HEK293 (cell line): Measurements from ENCODE around the gene PTPRN2.

Experiments used
- CTCF ChIA-PET: fragments of 350-600 bp; formaldehyde crosslinking; extraction: SDS; loops from one replicate; lab custom pipeline; 2021; ENCODE audit warnings: antibody characterized with exemption; lab: Yijun Ruan, JAX
- POLR2A ChIA-PET: fragments of 300-600 bp; formaldehyde crosslinking; extraction: SDS; loops from one replicate; lab custom pipeline; 2020; ENCODE audit warnings: antibody characterized with exemption, inconsistent platforms; lab: Yijun Ruan, JAX
- H3K27ac ChIP-seq: fragments of 200-500 bp; sonication (Bioruptor generic); 2 replicates; pipeline ENCODE4 v1.5.1; 2014; ENCODE audit warnings: low read depth, low read length, control low read depth, inconsistent platforms; ENCODE audit errors: extremely low read depth
- H3K36me3 ChIP-seq, 2 experiments: fragments of 200-500 bp in 1 of 2; sonication (Bioruptor generic) in 1 of 2; 1 replicate in 1 of 2; 2 replicates in 1 of 2; pipeline ENCODE4 v1.5.1; 2014 to 2017; ENCODE audit warnings: inconsistent platforms in 2 of 2, low read length in 2 of 2; ENCODE audit not compliant: control insufficient read depth in 2 of 2, insufficient read depth in 1 of 2
- H3K4me1 ChIP-seq: fragments of 200-500 bp; sonication (Bioruptor generic); 2 replicates; pipeline ENCODE4 v1.5.1; 2014; ENCODE audit warnings: mild to moderate bottlenecking, low read length, inconsistent platforms; ENCODE audit not compliant: control insufficient read depth, insufficient read depth
- H3K4me3 ChIP-seq: 2 replicates; pipeline ENCODE4 v1.5.1; 2011; ENCODE audit warnings: low read depth, mild to moderate bottlenecking, control low read depth, low read length, moderate library complexity
- H3K9me3 ChIP-seq: fragments of 200-500 bp; sonication (Bioruptor generic); 2 replicates; pipeline ENCODE4 v1.5.1; 2014; ENCODE audit warnings: low read depth, low read length, inconsistent platforms; ENCODE audit not compliant: control insufficient read depth, insufficient read depth
- SCRT2 ChIP-seq: fragments of 450-650 bp; formaldehyde crosslinking; IDR thresholded peaks from 2 replicates; pipeline ENCODE4 v1.5.1; 2016; ENCODE audit warnings: missing biosample characterization, missing genetic modification characterization
- ZBTB20 ChIP-seq: fragments of 450-650 bp; formaldehyde crosslinking; IDR thresholded peaks from 2 replicates; pipeline ENCODE4 v1.5.1; 2016; ENCODE audit warnings: missing biosample characterization, missing genetic modification characterization
- ZFP41 ChIP-seq: fragments of 450-650 bp; formaldehyde crosslinking; IDR thresholded peaks from 2 replicates; pipeline ENCODE4 v1.5.1; 2016; ENCODE audit warnings: missing biosample characterization, missing genetic modification characterization, borderline replicate concordance
- ZNF146 ChIP-seq: fragments of 450-650 bp; formaldehyde crosslinking; IDR thresholded peaks from 2 replicates; pipeline ENCODE4 v1.5.1; 2016; ENCODE audit warnings: missing biosample characterization, missing genetic modification characterization
- ZNF184 ChIP-seq: fragments of 450-650 bp; IDR thresholded peaks from 2 replicates; pipeline ENCODE4 v1.5.1; 2018; ENCODE audit warnings: missing biosample characterization, mild to moderate bottlenecking, missing genetic modification characterization
- ZNF214 ChIP-seq: fragments of 450-650 bp; formaldehyde crosslinking; IDR thresholded peaks from 2 replicates; pipeline ENCODE4 v1.5.1; 2017; ENCODE audit warnings: missing biosample characterization, mild to moderate bottlenecking, missing genetic modification characterization, borderline replicate concordance
- ZNF521 ChIP-seq: fragments of 450-650 bp; formaldehyde crosslinking; IDR thresholded peaks from 2 replicates; pipeline ENCODE4 v1.5.1; 2017; ENCODE audit warnings: missing biosample characterization, mild to moderate bottlenecking, missing genetic modification characterization
- ZNF776 ChIP-seq: fragments of 450-650 bp; formaldehyde crosslinking; IDR thresholded peaks from 2 replicates; pipeline ENCODE4 v1.5.0; 2017; ENCODE audit warnings: missing biosample characterization, missing genetic modification characterization, borderline replicate concordance
- TF ChIP-seq, protein P1 (sequence below): fragments of 450-650 bp; formaldehyde crosslinking; IDR thresholded peaks from 2 replicates; pipeline ENCODE4 v1.5.1; 2016; ENCODE audit warnings: missing biosample characterization, missing genetic modification characterization
- TF ChIP-seq, protein P2 (sequence below): fragments of 450-650 bp; formaldehyde crosslinking; IDR thresholded peaks from 2 replicates; pipeline ENCODE4 v1.5.1; 2017; ENCODE audit warnings: missing biosample characterization, missing genetic modification characterization
- TF ChIP-seq, protein P3 (sequence below): fragments of 450-650 bp; formaldehyde crosslinking; IDR thresholded peaks from 2 replicates; pipeline ENCODE4 v1.5.1; 2016; ENCODE audit warnings: missing biosample characterization, missing genetic modification characterization
- TF ChIP-seq, protein P4 (sequence below): IDR thresholded peaks from 2 replicates; pipeline ENCODE4 v1.6.1; 2011; ENCODE audit warnings: mild to moderate bottlenecking, low read depth, low read length, borderline replicate concordance
- TF ChIP-seq, protein P5 (sequence below): fragments of 450-650 bp; formaldehyde crosslinking; IDR thresholded peaks from 2 replicates; pipeline ENCODE4 v1.5.1; 2016; ENCODE audit warnings: missing biosample characterization, missing genetic modification characterization, borderline replicate concordance
- TF ChIP-seq, protein P6 (sequence below): fragments of 450-650 bp; formaldehyde crosslinking; conservative IDR thresholded peaks from 2 replicates; pipeline ENCODE4 v1.5.1; 2016; ENCODE audit warnings: low read depth, missing biosample characterization, missing genetic modification characterization

PTPRN2 gene

DNA sequence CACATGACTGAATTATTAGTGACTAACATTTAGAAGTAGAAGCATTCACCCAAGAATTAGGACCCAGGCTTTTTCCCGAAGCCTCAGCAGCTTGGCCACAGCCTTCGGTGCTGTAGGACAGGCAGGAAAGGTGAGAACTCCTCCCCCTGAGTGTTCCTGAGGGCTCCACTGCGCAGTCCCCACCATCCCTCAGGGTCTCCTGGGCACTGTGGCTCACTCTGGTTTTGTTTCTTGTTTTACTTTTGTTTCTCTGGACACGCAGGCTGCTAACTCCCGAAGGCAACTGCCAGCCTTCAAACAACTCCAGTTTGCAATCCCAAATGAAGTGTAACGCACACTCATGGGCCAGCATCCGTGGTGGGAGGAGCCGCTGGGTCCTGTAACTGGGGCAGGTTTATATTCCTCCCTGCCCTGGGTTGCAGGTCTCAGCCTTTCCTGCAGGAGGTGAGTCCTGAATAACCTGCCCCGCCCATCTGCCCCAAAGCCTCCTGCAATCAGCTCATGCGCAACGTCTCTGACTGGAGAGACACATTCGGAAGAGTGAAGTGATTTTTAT, 492.9 kb downstream of the PTPRN2 start:
- Histone ChIP-seq H3K4me3 (no peak overlapping the region), H3K9me3 (no peaks in the 10 kb centered on the region), H3K27ac (no peak overlapping the region), H3K4me1 (no peaks in the 10 kb centered on the region), H3K36me3 (no peaks in the 10 kb centered on the region)
- no peak for TF ChIP-seq ZFP41
- TF ChIP-seq ZNF776: no peak
- POLR2A ChIA-PET: no interaction called here
- CTCF ChIA-PET: no interaction called here

DNA sequence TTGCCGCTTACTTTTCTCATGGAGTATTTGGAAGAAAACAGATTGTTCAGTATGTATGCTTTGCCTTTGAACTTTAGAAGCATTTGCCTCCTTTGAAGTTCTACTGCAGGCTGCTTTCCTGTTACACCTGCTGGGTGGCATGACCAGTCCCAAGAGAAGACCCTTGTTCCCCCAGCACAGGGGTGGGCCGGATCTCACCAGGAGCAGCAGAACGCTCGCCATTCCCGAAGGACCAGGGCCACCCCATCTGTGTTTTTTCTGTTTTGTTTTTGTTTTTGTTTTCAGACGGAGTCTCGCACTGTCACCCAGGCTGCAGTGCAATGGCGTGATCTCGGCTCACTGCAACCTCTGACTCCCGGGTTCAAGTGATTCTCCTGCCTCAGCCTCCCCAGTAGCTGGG, 493.6 kb downstream of the PTPRN2 start:
- ChIA-PET CTCF (no interaction called here), POLR2A (no interaction called here)
- no peak overlapping the region for H3K27ac ChIP-seq
- H3K36me3 ChIP-seq: no peaks in the 10 kb centered on the region
- no peak overlapping the region for H3K4me3 ChIP-seq
- H3K9me3 ChIP-seq: no peaks in the 10 kb centered on the region
- no peaks in the 10 kb centered on the region for H3K4me1 ChIP-seq
- TF ChIP-seq, protein P1, sequence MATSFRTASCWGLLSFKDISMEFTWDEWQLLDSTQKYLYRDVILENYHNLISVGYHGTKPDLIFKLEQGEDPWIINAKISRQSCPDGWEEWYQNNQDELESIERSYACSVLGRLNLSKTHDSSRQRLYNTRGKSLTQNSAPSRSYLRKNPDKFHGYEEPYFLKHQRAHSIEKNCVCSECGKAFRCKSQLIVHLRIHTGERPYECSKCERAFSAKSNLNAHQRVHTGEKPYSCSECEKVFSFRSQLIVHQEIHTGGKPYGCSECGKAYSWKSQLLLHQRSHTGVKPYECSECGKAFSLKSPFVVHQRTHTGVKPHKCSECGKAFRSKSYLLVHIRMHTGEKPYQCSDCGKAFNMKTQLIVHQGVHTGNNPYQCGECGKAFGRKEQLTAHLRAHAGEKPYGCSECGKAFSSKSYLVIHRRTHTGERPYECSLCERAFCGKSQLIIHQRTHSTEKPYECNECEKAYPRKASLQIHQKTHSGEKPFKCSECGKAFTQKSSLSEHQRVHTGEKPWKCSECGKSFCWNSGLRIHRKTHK (tag by site-specific recombination): no peak
- no peak for TF ChIP-seq ZNF214
- TF ChIP-seq ZNF146 (tag by site-specific recombination): no peak
- TF ChIP-seq ZNF521: no peak
- TF ChIP-seq, protein P2, sequence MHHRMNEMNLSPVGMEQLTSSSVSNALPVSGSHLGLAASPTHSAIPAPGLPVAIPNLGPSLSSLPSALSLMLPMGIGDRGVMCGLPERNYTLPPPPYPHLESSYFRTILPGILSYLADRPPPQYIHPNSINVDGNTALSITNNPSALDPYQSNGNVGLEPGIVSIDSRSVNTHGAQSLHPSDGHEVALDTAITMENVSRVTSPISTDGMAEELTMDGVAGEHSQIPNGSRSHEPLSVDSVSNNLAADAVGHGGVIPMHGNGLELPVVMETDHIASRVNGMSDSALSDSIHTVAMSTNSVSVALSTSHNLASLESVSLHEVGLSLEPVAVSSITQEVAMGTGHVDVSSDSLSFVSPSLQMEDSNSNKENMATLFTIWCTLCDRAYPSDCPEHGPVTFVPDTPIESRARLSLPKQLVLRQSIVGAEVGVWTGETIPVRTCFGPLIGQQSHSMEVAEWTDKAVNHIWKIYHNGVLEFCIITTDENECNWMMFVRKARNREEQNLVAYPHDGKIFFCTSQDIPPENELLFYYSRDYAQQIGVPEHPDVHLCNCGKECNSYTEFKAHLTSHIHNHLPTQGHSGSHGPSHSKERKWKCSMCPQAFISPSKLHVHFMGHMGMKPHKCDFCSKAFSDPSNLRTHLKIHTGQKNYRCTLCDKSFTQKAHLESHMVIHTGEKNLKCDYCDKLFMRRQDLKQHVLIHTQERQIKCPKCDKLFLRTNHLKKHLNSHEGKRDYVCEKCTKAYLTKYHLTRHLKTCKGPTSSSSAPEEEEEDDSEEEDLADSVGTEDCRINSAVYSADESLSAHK (tag by site-specific recombination): no peak
- TF ChIP-seq SCRT2 (tag by site-specific recombination): no peak
- TF ChIP-seq, protein P3, sequence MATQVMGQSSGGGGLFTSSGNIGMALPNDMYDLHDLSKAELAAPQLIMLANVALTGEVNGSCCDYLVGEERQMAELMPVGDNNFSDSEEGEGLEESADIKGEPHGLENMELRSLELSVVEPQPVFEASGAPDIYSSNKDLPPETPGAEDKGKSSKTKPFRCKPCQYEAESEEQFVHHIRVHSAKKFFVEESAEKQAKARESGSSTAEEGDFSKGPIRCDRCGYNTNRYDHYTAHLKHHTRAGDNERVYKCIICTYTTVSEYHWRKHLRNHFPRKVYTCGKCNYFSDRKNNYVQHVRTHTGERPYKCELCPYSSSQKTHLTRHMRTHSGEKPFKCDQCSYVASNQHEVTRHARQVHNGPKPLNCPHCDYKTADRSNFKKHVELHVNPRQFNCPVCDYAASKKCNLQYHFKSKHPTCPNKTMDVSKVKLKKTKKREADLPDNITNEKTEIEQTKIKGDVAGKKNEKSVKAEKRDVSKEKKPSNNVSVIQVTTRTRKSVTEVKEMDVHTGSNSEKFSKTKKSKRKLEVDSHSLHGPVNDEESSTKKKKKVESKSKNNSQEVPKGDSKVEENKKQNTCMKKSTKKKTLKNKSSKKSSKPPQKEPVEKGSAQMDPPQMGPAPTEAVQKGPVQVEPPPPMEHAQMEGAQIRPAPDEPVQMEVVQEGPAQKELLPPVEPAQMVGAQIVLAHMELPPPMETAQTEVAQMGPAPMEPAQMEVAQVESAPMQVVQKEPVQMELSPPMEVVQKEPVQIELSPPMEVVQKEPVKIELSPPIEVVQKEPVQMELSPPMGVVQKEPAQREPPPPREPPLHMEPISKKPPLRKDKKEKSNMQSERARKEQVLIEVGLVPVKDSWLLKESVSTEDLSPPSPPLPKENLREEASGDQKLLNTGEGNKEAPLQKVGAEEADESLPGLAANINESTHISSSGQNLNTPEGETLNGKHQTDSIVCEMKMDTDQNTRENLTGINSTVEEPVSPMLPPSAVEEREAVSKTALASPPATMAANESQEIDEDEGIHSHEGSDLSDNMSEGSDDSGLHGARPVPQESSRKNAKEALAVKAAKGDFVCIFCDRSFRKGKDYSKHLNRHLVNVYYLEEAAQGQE: no peak
- TF ChIP-seq, protein P4, sequence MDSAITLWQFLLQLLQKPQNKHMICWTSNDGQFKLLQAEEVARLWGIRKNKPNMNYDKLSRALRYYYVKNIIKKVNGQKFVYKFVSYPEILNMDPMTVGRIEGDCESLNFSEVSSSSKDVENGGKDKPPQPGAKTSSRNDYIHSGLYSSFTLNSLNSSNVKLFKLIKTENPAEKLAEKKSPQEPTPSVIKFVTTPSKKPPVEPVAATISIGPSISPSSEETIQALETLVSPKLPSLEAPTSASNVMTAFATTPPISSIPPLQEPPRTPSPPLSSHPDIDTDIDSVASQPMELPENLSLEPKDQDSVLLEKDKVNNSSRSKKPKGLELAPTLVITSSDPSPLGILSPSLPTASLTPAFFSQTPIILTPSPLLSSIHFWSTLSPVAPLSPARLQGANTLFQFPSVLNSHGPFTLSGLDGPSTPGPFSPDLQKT: no peak
- TF ChIP-seq, protein P5, sequence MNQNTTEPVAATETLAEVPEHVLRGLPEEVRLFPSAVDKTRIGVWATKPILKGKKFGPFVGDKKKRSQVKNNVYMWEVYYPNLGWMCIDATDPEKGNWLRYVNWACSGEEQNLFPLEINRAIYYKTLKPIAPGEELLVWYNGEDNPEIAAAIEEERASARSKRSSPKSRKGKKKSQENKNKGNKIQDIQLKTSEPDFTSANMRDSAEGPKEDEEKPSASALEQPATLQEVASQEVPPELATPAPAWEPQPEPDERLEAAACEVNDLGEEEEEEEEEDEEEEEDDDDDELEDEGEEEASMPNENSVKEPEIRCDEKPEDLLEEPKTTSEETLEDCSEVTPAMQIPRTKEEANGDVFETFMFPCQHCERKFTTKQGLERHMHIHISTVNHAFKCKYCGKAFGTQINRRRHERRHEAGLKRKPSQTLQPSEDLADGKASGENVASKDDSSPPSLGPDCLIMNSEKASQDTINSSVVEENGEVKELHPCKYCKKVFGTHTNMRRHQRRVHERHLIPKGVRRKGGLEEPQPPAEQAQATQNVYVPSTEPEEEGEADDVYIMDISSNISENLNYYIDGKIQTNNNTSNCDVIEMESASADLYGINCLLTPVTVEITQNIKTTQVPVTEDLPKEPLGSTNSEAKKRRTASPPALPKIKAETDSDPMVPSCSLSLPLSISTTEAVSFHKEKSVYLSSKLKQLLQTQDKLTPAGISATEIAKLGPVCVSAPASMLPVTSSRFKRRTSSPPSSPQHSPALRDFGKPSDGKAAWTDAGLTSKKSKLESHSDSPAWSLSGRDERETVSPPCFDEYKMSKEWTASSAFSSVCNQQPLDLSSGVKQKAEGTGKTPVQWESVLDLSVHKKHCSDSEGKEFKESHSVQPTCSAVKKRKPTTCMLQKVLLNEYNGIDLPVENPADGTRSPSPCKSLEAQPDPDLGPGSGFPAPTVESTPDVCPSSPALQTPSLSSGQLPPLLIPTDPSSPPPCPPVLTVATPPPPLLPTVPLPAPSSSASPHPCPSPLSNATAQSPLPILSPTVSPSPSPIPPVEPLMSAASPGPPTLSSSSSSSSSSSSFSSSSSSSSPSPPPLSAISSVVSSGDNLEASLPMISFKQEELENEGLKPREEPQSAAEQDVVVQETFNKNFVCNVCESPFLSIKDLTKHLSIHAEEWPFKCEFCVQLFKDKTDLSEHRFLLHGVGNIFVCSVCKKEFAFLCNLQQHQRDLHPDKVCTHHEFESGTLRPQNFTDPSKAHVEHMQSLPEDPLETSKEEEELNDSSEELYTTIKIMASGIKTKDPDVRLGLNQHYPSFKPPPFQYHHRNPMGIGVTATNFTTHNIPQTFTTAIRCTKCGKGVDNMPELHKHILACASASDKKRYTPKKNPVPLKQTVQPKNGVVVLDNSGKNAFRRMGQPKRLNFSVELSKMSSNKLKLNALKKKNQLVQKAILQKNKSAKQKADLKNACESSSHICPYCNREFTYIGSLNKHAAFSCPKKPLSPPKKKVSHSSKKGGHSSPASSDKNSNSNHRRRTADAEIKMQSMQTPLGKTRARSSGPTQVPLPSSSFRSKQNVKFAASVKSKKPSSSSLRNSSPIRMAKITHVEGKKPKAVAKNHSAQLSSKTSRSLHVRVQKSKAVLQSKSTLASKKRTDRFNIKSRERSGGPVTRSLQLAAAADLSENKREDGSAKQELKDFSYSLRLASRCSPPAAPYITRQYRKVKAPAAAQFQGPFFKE: no peak
- TF ChIP-seq, protein P6, sequence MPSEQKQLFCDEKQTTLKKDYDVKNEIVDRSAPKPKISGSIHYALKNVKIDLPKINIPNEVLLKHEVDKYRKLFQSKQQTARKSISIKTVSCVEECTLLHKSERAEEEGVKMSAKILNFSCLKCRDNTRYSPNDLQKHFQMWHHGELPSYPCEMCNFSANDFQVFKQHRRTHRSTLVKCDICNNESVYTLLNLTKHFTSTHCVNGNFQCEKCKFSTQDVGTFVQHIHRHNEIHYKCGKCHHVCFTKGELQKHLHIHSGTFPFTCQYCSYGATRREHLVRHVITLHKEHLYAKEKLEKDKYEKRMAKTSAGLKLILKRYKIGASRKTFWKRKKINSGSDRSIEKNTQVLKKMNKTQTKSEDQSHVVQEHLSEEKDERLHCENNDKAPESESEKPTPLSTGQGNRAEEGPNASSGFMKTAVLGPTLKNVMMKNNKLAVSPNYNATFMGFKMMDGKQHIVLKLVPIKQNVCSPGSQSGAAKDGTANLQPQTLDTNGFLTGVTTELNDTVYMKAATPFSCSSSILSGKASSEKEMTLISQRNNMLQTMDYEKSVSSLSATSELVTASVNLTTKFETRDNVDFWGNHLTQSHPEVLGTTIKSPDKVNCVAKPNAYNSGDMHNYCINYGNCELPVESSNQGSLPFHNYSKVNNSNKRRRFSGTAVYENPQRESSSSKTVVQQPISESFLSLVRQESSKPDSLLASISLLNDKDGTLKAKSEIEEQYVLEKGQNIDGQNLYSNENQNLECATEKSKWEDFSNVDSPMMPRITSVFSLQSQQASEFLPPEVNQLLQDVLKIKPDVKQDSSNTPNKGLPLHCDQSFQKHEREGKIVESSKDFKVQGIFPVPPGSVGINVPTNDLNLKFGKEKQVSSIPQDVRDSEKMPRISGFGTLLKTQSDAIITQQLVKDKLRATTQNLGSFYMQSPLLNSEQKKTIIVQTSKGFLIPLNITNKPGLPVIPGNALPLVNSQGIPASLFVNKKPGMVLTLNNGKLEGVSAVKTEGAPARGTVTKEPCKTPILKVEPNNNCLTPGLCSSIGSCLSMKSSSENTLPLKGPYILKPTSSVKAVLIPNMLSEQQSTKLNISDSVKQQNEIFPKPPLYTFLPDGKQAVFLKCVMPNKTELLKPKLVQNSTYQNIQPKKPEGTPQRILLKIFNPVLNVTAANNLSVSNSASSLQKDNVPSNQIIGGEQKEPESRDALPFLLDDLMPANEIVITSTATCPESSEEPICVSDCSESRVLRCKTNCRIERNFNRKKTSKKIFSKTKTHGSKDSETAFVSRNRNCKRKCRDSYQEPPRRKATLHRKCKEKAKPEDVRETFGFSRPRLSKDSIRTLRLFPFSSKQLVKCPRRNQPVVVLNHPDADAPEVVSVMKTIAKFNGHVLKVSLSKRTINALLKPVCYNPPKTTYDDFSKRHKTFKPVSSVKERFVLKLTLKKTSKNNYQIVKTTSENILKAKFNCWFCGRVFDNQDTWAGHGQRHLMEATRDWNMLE: no peak
- TF ChIP-seq ZNF184: no peak
- TF ChIP-seq ZBTB20 (tag by site-specific recombination): no peak
